ENCODE results near the gene VWA1. TPM values are rescaled to one million over a fixed set of nuclear protein-coding genes. Genes with fewer than 3 reads are reported as not detected.

Gene VWA1
- total and polyA plus RNA-seq, 2 experiments from 2014 or later: 31.5 to 48.1 TPM

DNA sequence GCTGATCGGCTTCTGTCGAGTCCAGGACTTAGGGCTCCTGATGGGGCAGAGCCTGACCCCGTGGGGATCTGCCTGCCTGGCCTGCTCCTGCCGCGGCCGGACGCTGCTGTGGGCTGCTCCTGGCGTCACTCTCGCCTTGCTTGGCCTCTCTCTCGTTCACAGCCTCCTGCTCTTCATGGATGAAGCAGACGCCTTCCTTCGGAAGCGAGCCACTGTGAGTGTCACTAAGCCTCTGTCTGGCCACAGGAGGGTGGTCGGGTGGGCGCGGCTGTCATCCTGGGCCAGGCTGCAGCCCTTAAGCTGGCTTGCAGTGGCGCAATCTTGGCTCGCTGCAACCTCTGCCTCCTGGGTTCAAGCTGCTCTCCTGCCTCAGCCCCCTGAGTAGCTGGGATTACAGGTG lies 52.2 kb downstream of the VWA1 start:
- H3K27ac ChIP-seq: no peak overlapping the region
- peaks cover 19% of the 10 kb centered on the region for H3K36me3 ChIP-seq
- no peaks in the 10 kb centered on the region for H3K4me1 ChIP-seq (ENCODE audit: low read depth)
- DNase-seq (ENCODE audit: low read depth in 1 of 2, low spot score in 1 of 2): no peak
- TF ChIP-seq, protein P1, sequence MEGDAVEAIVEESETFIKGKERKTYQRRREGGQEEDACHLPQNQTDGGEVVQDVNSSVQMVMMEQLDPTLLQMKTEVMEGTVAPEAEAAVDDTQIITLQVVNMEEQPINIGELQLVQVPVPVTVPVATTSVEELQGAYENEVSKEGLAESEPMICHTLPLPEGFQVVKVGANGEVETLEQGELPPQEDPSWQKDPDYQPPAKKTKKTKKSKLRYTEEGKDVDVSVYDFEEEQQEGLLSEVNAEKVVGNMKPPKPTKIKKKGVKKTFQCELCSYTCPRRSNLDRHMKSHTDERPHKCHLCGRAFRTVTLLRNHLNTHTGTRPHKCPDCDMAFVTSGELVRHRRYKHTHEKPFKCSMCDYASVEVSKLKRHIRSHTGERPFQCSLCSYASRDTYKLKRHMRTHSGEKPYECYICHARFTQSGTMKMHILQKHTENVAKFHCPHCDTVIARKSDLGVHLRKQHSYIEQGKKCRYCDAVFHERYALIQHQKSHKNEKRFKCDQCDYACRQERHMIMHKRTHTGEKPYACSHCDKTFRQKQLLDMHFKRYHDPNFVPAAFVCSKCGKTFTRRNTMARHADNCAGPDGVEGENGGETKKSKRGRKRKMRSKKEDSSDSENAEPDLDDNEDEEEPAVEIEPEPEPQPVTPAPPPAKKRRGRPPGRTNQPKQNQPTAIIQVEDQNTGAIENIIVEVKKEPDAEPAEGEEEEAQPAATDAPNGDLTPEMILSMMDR (IDR thresholded peaks at IDR 0.05; ENCODE audit: low read depth, low read length): no peak
- H3K27me3 ChIP-seq: no peaks in the 10 kb centered on the region
- H3K9me3 ChIP-seq (ENCODE audit: low read depth): no peaks in the 10 kb centered on the region
- H3K4me3 ChIP-seq: no peak overlapping the region

DNA sequence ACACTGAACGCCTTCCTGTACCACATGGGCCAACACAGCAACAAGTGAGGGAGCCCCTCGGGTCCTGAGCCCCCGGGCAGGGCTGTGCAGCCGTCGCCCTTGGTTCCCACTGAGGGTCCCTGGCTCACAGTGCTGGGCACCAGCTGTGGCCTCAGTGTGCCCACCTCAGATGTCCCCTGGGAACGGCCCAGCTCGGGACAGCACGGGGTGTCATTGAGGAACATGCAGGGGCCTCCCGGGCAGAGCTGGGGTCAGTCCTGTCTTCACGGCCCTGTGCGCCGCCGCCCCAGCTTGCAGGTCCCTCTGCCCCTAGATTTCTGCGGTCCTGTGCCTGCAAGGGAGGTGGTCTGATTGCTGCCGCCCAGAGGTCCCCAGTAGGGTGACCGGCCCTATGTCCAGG lies 53.7 kb downstream of the VWA1 start:
- DNase-seq (ENCODE audit: low read depth in 1 of 2, low spot score in 1 of 2): no peak
- TF ChIP-seq, protein P1 (IDR thresholded peaks at IDR 0.05; ENCODE audit: low read depth, low read length): no peak
- H3K27me3 ChIP-seq: no peaks in the 10 kb centered on the region
- H3K4me3 ChIP-seq: no peak overlapping the region
- peaks cover 13% of the 10 kb centered on the region for H3K36me3 ChIP-seq
- no peaks in the 10 kb centered on the region for H3K9me3 ChIP-seq (ENCODE audit: low read depth)
- no peak overlapping the region for H3K27ac ChIP-seq
- no peaks in the 10 kb centered on the region for H3K4me1 ChIP-seq (ENCODE audit: low read depth)

DNA sequence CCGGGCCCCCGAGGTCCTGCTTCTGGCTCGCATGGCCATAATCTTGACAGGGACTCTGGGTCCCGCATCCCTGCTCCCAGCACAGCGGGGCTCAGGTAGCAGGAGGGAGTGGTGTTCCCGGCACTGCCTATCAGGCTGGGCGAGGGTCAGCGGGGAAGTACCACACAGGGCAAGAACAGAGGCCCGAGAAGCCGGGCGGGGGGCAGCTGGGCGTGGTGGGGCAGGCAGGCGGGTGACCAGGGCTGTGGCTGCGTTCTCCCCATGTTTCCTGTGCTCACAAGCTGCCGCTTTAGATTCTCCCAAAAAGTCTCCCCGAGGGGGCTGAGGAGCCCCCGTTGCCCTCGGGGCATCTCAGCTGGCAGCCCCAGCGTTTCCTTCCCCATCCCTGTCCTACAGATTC lies 54.4 kb downstream of the VWA1 start:
- H3K36me3 ChIP-seq: peaks cover 13% of the 10 kb centered on the region

DNA sequence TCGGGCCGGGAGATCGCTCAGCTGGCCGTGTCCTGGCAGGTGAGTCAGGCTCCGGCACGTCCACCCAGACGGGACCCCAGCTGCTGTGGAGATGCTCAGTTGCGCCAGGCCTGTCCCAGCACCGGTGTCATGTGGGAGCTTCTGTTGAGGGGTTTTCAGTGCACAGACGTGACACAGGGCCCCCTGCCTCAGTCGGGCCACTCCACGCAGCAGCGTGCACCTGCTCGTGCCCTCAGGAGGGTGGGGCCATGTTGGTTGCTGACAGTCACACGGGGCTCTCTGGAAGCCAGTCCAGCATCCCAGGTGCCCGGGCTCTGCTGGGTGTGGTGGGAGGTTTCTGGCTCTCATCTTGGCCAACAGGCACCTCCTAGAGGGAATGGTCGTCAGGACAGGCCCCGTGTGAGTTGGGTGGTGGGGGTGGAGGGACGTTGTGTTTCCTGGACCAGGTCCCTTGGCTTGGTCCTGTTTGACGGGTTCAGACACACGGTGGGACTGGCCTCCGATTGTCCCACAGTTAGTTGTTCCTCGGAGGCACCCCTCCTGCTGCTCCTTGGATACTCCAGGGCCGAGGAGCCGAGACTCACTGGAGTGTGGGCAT lies 55.2 kb downstream of the VWA1 start:
- Histone ChIP-seq H3K4me1 (ENCODE audit: low read depth) (no peaks in the 10 kb centered on the region), H3K9me3 (ENCODE audit: low read depth) (no peaks in the 10 kb centered on the region), H3K4me3 (no peak overlapping the region), H3K27me3 (no peaks in the 10 kb centered on the region), H3K36me3 (peaks cover 13% of the 10 kb centered on the region), H3K27ac (no peak overlapping the region)
- TF ChIP-seq, protein P1 (IDR thresholded peaks at IDR 0.05; ENCODE audit: low read depth, low read length): no peak
- no peak for DNase-seq (ENCODE audit: low read depth in 1 of 2, low spot score in 1 of 2)

More for the DNA sequence above, 54.4 kb downstream of the VWA1 start:
- no peak overlapping the region for H3K4me3 ChIP-seq
- H3K9me3 ChIP-seq (ENCODE audit: low read depth): no peaks in the 10 kb centered on the region
- no peak overlapping the region for H3K27ac ChIP-seq
- H3K27me3 ChIP-seq: no peaks in the 10 kb centered on the region
- TF ChIP-seq, protein P1 (IDR thresholded peaks at IDR 0.05; ENCODE audit: low read depth, low read length): no peak
- no peaks in the 10 kb centered on the region for H3K4me1 ChIP-seq (ENCODE audit: low read depth)
- no peak for DNase-seq (ENCODE audit: low read depth in 1 of 2, low spot score in 1 of 2)

DNA sequence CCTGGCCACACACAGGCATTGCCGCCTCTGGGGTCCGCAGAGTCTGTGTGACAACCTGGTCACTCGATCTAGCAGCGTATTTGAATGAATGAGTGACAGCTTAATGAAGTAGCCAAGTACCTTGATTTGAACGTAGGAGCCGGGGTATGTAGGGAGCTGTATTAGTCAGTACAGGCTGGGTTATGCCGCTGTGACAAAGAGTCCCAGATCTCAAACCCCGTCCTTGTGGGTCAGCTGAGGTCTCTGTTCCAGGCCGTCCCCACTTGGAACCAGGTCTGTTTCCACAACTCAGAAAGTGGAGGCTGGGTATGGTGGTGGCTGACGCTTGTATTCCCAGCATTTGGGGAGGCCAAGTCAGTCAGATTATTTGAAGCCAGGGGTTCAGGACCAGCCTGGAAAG lies 56.1 kb downstream of the VWA1 start:
- Histone ChIP-seq H3K27me3 (no peaks in the 10 kb centered on the region), H3K4me3 (no peak overlapping the region), H3K36me3 (peaks cover 13% of the 10 kb centered on the region), H3K4me1 (ENCODE audit: low read depth) (no peaks in the 10 kb centered on the region), H3K9me3 (ENCODE audit: low read depth) (no peaks in the 10 kb centered on the region), H3K27ac (no peak overlapping the region)
- DNase-seq (ENCODE audit: low read depth in 1 of 2, low spot score in 1 of 2): no peak
- TF ChIP-seq, protein P1 (IDR thresholded peaks at IDR 0.05; ENCODE audit: low read depth, low read length): no peak

Other genes starting within 250 kb of the VWA1 start
- gene TNFRSF18, start 229.1 kb upstream of the VWA1 start, total RNA-seq: not detected in 2 replicates
- gene TNFRSF18, start 229.1 kb upstream of the VWA1 start, polyA plus RNA-seq: 0.39 and 0.74 TPM in 2 replicates
- 0.11 TPM in 1 of 2 replicates, not detected in the other for gene TNFRSF4, start 221.5 kb upstream of the VWA1 start, total RNA-seq
- 0.10 TPM in 1 of 2 replicates, not detected in the other for gene TNFRSF4, start 221.5 kb upstream of the VWA1 start, polyA plus RNA-seq
- gene SDF4, start 203.7 kb upstream of the VWA1 start, total RNA-seq: 139 and 148 TPM in 2 replicates
- gene SDF4, start 203.7 kb upstream of the VWA1 start, polyA plus RNA-seq: 172 and 180 TPM in 2 replicates
- 53.1 and 58.9 TPM in 2 replicates for gene B3GALT6, start 203.5 kb upstream of the VWA1 start, total RNA-seq
- 56.8 and 69.5 TPM in 2 replicates for gene B3GALT6, start 203.5 kb upstream of the VWA1 start, polyA plus RNA-seq
- 1.5 TPM in 1 of 2 replicates, not detected in the other for gene C1QTNF12, start 189.0 kb upstream of the VWA1 start, total RNA-seq
- gene C1QTNF12, start 189.0 kb upstream of the VWA1 start, polyA plus RNA-seq: not detected in 2 replicates
- gene UBE2J2, start 161.8 kb upstream of the VWA1 start, total RNA-seq: 64.2 and 70.5 TPM in 2 replicates
- gene UBE2J2, start 161.8 kb upstream of the VWA1 start, polyA plus RNA-seq: 87.3 and 93.1 TPM in 2 replicates
- gene SCNN1D, start 155.3 kb upstream of the VWA1 start, total RNA-seq: 13.0 and 26.5 TPM in 2 replicates
- 7.5 and 11.0 TPM in 2 replicates for gene SCNN1D, start 155.3 kb upstream of the VWA1 start, polyA plus RNA-seq
- 59.1 and 61.4 TPM in 2 replicates for gene ACAP3, start 127.8 kb upstream of the VWA1 start, total RNA-seq
- 45.7 and 63.6 TPM in 2 replicates for gene ACAP3, start 127.8 kb upstream of the VWA1 start, polyA plus RNA-seq
- 22.1 and 25.0 TPM in 2 replicates for gene PUSL1, start 127.1 kb upstream of the VWA1 start, total RNA-seq
- 17.4 and 18.7 TPM in 2 replicates for gene PUSL1, start 127.1 kb upstream of the VWA1 start, polyA plus RNA-seq
- 100.0 and 124 TPM in 2 replicates for gene INTS11, start 111.0 kb upstream of the VWA1 start, total RNA-seq
- 75.8 and 86.4 TPM in 2 replicates for gene INTS11, start 111.0 kb upstream of the VWA1 start, polyA plus RNA-seq
- gene CPTP, start 110.9 kb upstream of the VWA1 start, total RNA-seq: 38.5 and 49.3 TPM in 2 replicates
- gene CPTP, start 110.9 kb upstream of the VWA1 start, polyA plus RNA-seq: 33.7 and 38.0 TPM in 2 replicates
- 0.81 and 1.1 TPM in 2 replicates for gene TAS1R3, start 104.4 kb upstream of the VWA1 start, total RNA-seq
- 0.32 and 0.70 TPM in 2 replicates for gene TAS1R3, start 104.4 kb upstream of the VWA1 start, polyA plus RNA-seq
- gene DVL1, start 86.3 kb upstream of the VWA1 start, total RNA-seq: 78.1 and 105 TPM in 2 replicates
- 29.1 and 49.2 TPM in 2 replicates for gene DVL1, start 86.3 kb upstream of the VWA1 start, polyA plus RNA-seq
- 50.4 and 90.1 TPM in 2 replicates for gene MXRA8, start 77.1 kb upstream of the VWA1 start, total RNA-seq
- gene MXRA8, start 77.1 kb upstream of the VWA1 start, polyA plus RNA-seq: 42.2 and 58.8 TPM in 2 replicates
- 235 and 301 TPM in 2 replicates for gene AURKAIP1, start 60.5 kb upstream of the VWA1 start, total RNA-seq
- gene AURKAIP1, start 60.5 kb upstream of the VWA1 start, polyA plus RNA-seq: 252 and 305 TPM in 2 replicates
- 183 and 230 TPM in 2 replicates for gene CCNL2, start 36.4 kb upstream of the VWA1 start, total RNA-seq
- 283 and 301 TPM in 2 replicates for gene CCNL2, start 36.4 kb upstream of the VWA1 start, polyA plus RNA-seq
- gene MRPL20, start 28.4 kb upstream of the VWA1 start, total RNA-seq: 97.6 and 168 TPM in 2 replicates
- 204 and 255 TPM in 2 replicates for gene MRPL20, start 28.4 kb upstream of the VWA1 start, polyA plus RNA-seq
- 0.49 and 0.60 TPM in 2 replicates for gene ANKRD65, start 14.4 kb upstream of the VWA1 start, total RNA-seq
- gene ANKRD65, start 14.4 kb upstream of the VWA1 start, polyA plus RNA-seq: 0.32 and 2.0 TPM in 2 replicates
- gene ATAD3C, start 14.0 kb downstream of the VWA1 start, total RNA-seq: 0.21 and 0.28 TPM in 2 replicates
- 0.49 and 0.53 TPM in 2 replicates for gene ATAD3C, start 14.0 kb downstream of the VWA1 start, polyA plus RNA-seq
- gene ATAD3B, start 36.1 kb downstream of the VWA1 start, total RNA-seq: 28.1 and 37.4 TPM in 2 replicates
- gene ATAD3B, start 36.1 kb downstream of the VWA1 start, polyA plus RNA-seq: 25.8 and 30.2 TPM in 2 replicates
- gene ATAD3A, start 76.5 kb downstream of the VWA1 start, total RNA-seq: 61.7 and 79.7 TPM in 2 replicates
- 74.8 and 77.9 TPM in 2 replicates for gene ATAD3A, start 76.5 kb downstream of the VWA1 start, polyA plus RNA-seq
- 8.1 and 26.0 TPM in 2 replicates for gene TMEM240, start 104.9 kb downstream of the VWA1 start, total RNA-seq
- 6.2 and 10.4 TPM in 2 replicates for gene TMEM240, start 104.9 kb downstream of the VWA1 start, polyA plus RNA-seq
- gene SSU72, start 139.2 kb downstream of the VWA1 start, total RNA-seq: 97.3 and 131 TPM in 2 replicates
- gene SSU72, start 139.2 kb downstream of the VWA1 start, polyA plus RNA-seq: 172 and 202 TPM in 2 replicates
- gene FNDC10, start 164.4 kb downstream of the VWA1 start, total RNA-seq: 30.9 and 46.5 TPM in 2 replicates
- 34.1 and 62.3 TPM in 2 replicates for gene FNDC10, start 164.4 kb downstream of the VWA1 start, polyA plus RNA-seq
- 191 and 248 TPM in 2 replicates for gene MIB2, start 179.8 kb downstream of the VWA1 start, total RNA-seq
- 160 and 168 TPM in 2 replicates for gene MIB2, start 179.8 kb downstream of the VWA1 start, polyA plus RNA-seq
- gene MMP23B, start 196.5 kb downstream of the VWA1 start, total RNA-seq: 23.6 and 30.0 TPM in 2 replicates
- 11.3 and 14.1 TPM in 2 replicates for gene MMP23B, start 196.5 kb downstream of the VWA1 start, polyA plus RNA-seq
- 16.8 and 22.2 TPM in 2 replicates for gene CDK11B, start 223.3 kb downstream of the VWA1 start, total RNA-seq
- gene CDK11B, start 223.3 kb downstream of the VWA1 start, polyA plus RNA-seq: 16.6 and 17.9 TPM in 2 replicates

Data from cardiac muscle cell (in vitro differentiated cells and primary cell).